Mammary epithelial cell (primary cell): ENCODE measurements around the gene TAF4.

Experiments used
- EZH2 ChIP-seq: IDR thresholded peaks from 2 replicates; pipeline ENCODE4 v1.6.1; 2012; ENCODE audit warnings: low read length, inconsistent platforms, borderline replicate concordance
- TF ChIP-seq, protein P1 (sequence below), 2 donors: IDR thresholded peaks in 1 of 2; conservative IDR thresholded peaks in 1 of 2; 2 replicates each; pipeline ENCODE4 v1.5.1; 2011 to 2012; ENCODE audit warnings: inconsistent platforms in 2 of 2, low read length in 2 of 2, mild to moderate bottlenecking in 2 of 2, control low read depth in 1 of 2, low read depth in 1 of 2; ENCODE audit not compliant: insufficient read depth in 1 of 2; ENCODE audit errors: extremely low read depth in 1 of 2

DNA sequence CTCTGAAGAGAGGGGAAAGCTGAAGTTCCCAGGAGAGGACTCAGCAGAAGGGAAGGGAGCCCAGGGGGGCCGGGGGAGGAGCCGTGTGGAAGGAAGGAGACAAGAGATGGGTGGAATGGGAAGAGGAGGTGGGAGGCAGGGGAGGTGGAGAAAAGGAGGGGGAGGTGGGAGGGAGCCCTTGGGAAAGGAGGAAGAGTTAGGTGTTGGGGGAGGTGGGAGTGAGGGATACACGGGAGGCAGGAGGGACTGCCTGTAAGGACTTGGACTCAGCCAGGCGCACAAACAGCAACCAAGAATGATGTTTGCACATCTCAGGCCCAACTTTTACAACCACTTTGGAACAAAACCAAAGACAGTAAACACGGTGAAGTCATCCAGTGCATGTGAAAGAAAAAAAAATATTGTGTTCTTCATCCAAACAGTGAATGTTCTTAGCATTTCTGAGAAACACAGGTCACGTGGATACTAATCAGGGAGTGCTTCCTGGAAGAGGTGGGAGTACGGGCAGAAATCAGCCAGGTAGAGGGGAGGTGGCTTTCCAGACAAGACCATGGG, 39.2 kb upstream of the TAF4 start:
- TF ChIP-seq, protein P1, sequence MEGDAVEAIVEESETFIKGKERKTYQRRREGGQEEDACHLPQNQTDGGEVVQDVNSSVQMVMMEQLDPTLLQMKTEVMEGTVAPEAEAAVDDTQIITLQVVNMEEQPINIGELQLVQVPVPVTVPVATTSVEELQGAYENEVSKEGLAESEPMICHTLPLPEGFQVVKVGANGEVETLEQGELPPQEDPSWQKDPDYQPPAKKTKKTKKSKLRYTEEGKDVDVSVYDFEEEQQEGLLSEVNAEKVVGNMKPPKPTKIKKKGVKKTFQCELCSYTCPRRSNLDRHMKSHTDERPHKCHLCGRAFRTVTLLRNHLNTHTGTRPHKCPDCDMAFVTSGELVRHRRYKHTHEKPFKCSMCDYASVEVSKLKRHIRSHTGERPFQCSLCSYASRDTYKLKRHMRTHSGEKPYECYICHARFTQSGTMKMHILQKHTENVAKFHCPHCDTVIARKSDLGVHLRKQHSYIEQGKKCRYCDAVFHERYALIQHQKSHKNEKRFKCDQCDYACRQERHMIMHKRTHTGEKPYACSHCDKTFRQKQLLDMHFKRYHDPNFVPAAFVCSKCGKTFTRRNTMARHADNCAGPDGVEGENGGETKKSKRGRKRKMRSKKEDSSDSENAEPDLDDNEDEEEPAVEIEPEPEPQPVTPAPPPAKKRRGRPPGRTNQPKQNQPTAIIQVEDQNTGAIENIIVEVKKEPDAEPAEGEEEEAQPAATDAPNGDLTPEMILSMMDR (conservative IDR thresholded peaks at IDR 0.05 in 1 of 2, IDR thresholded peaks at IDR 0.05 in 1 of 2; ENCODE audit: extremely low read depth in 1 of 2, insufficient read depth in 1 of 2, low read depth in 1 of 2, low read length in 2 of 2): no peak
- no peak for TF ChIP-seq EZH2
